Left lung (tissue), 10 donors: ENCODE measurements around the gene ARHGAP9. TPM values are rescaled to one million over a fixed set of nuclear protein-coding genes. Genes with fewer than 3 reads are reported as not detected.

ENCODE experiments used
- ATAC-seq: fragments of 200-7000 bp; cut with Tn5 transposase; one replicate; pipeline ENCODE4 v1.9.1; 2020; ENCODE audit warnings: moderate library complexity
- DNase-seq, 4 donors: peaks; one replicate each; pipeline ENCODE4 v3.0.0-alpha.2; 2013 to 2020
- H3K27ac ChIP-seq, 2 donors: fragments of 200-600 bp; sonication (generic) in 1 of 2; one replicate each; pipeline versions ENCODE4 v1.5.0 to v1.8.0; 2020 to 2021
- H3K27me3 ChIP-seq, 2 donors: fragments of 200-600 bp; sonication (generic) in 1 of 2; one replicate each; pipeline versions ENCODE4 v1.5.0 to v1.8.0; 2020 to 2021
- H3K36me3 ChIP-seq, 2 donors: fragments of 200-600 bp; sonication (generic) in 1 of 2; one replicate each; pipeline versions ENCODE4 v1.5.0 to v1.8.0; 2020 to 2021
- H3K4me1 ChIP-seq, 2 donors: fragments of 200-600 bp; one replicate each; pipeline ENCODE4 v1.8.0; 2021
- H3K4me3 ChIP-seq, 2 donors: fragments of 200-600 bp; sonication (generic) in 1 of 2; one replicate each; pipeline versions ENCODE4 v1.5.0 to v1.8.0; 2020 to 2021; ENCODE audit warnings: mild to moderate bottlenecking in 1 of 2
- H3K9me3 ChIP-seq, 2 donors: fragments of 200-600 bp; sonication (generic) in 1 of 2; one replicate each; pipeline versions ENCODE4 v1.5.0 to v1.8.0; 2020 to 2021
- CTCF ChIP-seq, 2 donors: fragments of 200-600 bp; sonication (generic) in 1 of 2; IDR thresholded peaks; one replicate each; pipeline versions ENCODE4 v1.5.0 to v1.8.0; 2021; ENCODE audit warnings: antibody characterized with exemption in 2 of 2
- intact Hi-C, 2 donors: fragments of 100-400 bp; cut with DNase I; formaldehyde crosslinking; loops; one replicate each; pipeline versions ENCODE4 v1.11.2 to v1.14.2; 2022
- polyA plus RNA-seq, 6 donors: library from polyadenylated mRNA; unstranded; fragments of 120-200 nt; gene quantifications; one replicate each; pipeline ENCODE4 v1.2.1, GENCODE V29; 2013; ENCODE audit not compliant: insufficient read length in 6 of 6
- total RNA-seq, 2 donors: library from RNA; stranded (reverse); fragmentation: NEBNext Ultra II Directional; extraction: Animal tissue kit (Norgen Biotek cat#: 25700); gene quantifications; one replicate each; pipeline ENCODE4 v1.2.1, GENCODE V29; 2021
- donor health status: DM: no; HTN: yes; CAD: no.
- donor health status: DM: no; HTN: no; CAD: no.

Gene ARHGAP9
- total and polyA plus RNA-seq, 8 donors = 4.4 to 125 (median 5.6) TPM

DNA sequence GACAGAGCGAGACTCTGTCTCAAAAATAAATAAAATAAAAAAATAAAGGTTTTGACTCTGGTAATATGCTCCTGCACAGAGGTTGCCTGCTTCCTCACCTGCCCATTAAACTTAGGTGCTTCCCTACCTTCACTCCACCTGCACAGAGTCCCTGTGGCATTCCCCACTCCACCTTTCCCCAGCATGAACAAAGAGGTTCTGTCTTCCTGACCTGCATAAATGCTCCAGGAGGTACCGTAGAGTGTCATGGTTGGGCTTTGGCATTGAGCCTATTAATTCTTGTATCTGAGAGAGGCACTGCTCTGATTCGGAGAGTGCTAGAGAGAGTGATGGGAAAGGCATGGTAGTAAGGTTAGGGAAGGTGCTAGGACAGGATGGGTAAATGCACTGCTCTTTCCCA, 6.3 kb downstream of the ARHGAP9 start:
- Histone ChIP-seq H3K9me3 (no peaks in the 10 kb centered on the region), H3K4me3 (no peak overlapping the region), H3K27me3 (peaks cover 24 to 60% of the 10 kb centered on the region in 2 donors), H3K36me3 (peaks cover 0 to 71% of the 10 kb centered on the region in 2 donors), H3K27ac (no peak overlapping the region), H3K4me1 (peaks cover 0 to 57% of the 10 kb centered on the region in 2 donors)
- no peak for ATAC-seq
- intact Hi-C loops = no loop called here
- DNase-seq = no peak
- TF ChIP-seq CTCF (IDR thresholded peaks at IDR 0.05) = no peak

DNA sequence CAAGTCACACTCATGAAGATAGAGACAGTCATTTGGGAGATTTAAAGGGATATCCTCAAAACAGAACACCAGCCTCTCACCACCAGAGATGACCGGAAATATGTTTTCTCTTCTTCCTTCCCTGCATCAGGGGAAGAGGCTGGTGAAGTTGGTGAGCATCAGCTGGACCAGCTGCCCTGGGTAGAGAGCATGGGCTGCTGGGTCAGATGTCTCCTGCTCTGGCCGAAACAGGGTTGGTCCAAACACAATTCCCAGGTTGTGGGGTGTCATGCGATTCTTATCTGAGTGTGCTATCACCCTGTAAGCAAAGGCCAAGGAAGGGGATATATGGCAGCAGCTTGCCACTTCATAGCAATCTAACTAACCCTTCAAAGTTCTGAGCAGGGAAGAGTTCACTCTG, 7.3 kb downstream of the ARHGAP9 start:
- H3K27ac ChIP-seq = no peak overlapping the region
- H3K4me3 ChIP-seq = no peak overlapping the region
- H3K36me3 ChIP-seq = peaks cover 0 to 81% of the 10 kb centered on the region in 2 donors
- peaks cover 24 to 60% of the 10 kb centered on the region in 2 donors for H3K27me3 ChIP-seq
- ATAC-seq = no peak
- TF ChIP-seq CTCF (IDR thresholded peaks at IDR 0.05) = no peak
- no peak for DNase-seq
- intact Hi-C loops = no loop called here
- H3K4me1 ChIP-seq = peaks cover 0 to 47% of the 10 kb centered on the region in 2 donors
- H3K9me3 ChIP-seq = no peaks in the 10 kb centered on the region

DNA sequence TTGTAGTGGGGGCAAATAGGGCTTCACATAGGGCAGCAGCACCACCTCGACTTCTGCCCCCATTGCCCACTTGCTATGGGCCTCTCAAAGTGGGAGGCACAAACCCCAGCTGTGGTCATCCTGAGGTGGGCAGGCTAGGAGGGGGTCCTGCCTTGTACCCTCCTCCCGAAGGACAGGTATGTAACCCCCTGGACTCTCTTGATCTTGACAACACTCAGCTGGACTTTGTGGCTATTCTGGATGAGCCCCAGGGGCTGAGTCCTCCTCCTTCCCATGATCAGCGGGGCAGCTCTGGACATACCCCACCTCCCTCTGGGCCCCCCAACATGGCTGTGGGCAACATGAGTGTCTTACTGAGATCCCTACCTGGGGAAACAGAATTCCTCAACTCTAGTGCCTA, 8.0 kb downstream of the ARHGAP9 start:
- H3K36me3 ChIP-seq = peaks cover 0 to 84% of the 10 kb centered on the region in 2 donors
- TF ChIP-seq CTCF (IDR thresholded peaks at IDR 0.05) = no peak
- peaks cover 0 to 46% of the 10 kb centered on the region in 2 donors for H3K4me1 ChIP-seq
- intact Hi-C loops = no loop called here
- no peak overlapping the region for H3K4me3 ChIP-seq
- peak overlapping the region in 1 of 2 donors; percentile 51 for H3K27ac ChIP-seq
- H3K27me3 ChIP-seq = peaks cover 23 to 59% of the 10 kb centered on the region in 2 donors
- DNase-seq = no peak
- H3K9me3 ChIP-seq = no peaks in the 10 kb centered on the region
- no peak for ATAC-seq

DNA sequence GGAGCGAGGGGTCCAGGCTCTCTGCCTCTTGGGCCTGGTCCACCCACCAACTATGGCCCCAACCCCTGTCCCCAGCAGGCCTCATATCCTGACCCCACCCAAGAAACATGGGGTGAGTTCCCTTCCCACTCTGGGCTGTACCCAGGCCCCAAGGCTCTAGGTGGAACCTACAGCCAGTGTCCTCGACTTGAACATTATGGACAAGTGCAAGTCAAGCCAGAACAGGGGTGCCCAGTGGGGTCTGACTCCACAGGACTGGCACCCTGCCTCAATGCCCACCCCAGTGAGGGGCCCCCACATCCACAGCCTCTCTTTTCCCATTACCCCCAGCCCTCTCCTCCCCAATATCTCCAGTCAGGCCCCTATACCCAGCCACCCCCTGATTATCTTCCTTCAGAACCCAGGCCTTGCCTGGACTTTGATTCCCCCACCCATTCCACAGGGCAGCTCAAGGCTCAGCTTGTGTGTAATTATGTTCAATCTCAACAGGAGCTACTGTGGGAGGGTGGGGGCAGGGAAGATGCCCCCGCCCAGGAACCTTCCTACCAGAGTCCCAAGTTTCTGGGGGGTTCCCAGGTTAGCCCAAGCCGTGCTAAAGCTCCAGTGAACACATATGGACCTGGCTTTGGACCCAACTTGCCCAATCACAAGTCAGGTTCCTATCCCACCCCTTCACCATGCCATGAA, 8.6 kb downstream of the ARHGAP9 start:
- Histone ChIP-seq H3K36me3 (peaks cover 0 to 84% of the 10 kb centered on the region in 2 donors), H3K27me3 (peaks cover 17 to 53% of the 10 kb centered on the region in 2 donors), H3K4me3 (no peak overlapping the region), H3K4me1 (peaks cover 0 to 42% of the 10 kb centered on the region in 2 donors), H3K9me3 (no peaks in the 10 kb centered on the region), H3K27ac (peak overlapping the region in 1 of 2 donors; percentile 51)
- ATAC-seq (no peak), DNase-seq (no peak)
- intact Hi-C loops = no loop called here
- no peak for TF ChIP-seq CTCF (IDR thresholded peaks at IDR 0.05)

- Histone ChIP-seq H3K27ac (peak overlapping the region in 1 of 2 donors; percentile 51), H3K4me3 (no peak overlapping the region), H3K9me3 (no peaks in the 10 kb centered on the region), H3K36me3 (peaks cover 0 to 82% of the 10 kb centered on the region in 2 donors), H3K27me3 (peaks cover 12 to 47% of the 10 kb centered on the region in 2 donors), H3K4me1 (peaks cover 0 to 36% of the 10 kb centered on the region in 2 donors)
- ATAC-seq = no peak
- intact Hi-C loops = no loop called here
- no peak for DNase-seq
- TF ChIP-seq CTCF (IDR thresholded peaks at IDR 0.05) = no peak
Measured at GRCh38 chr12:57470286-57470969, 9.2 kb downstream of the ARHGAP9 start.
